Measurements from ENCODE around the gene SLC66A2.

Gene SLC66A2

GRCh38 chr18:79864006-79864725, 87.3 kb downstream of the SLC66A2 start:
- no peak for FAIRE-seq

- FAIRE-seq, result no peak
These were observed 88.1 kb downstream of the SLC66A2 start for GRCh38 chr18:79863161-79864005.

- FAIRE-seq, result no peak
These were observed 88.9 kb downstream of the SLC66A2 start for GRCh38 chr18:79862562-79862961.

GRCh38 chr18:79861687-79862086, 89.8 kb downstream of the SLC66A2 start:
- no peak for FAIRE-seq

- FAIRE-seq, result no peak
These were observed 92.1 kb downstream of the SLC66A2 start for GRCh38 chr18:79859314-79859713.

DNA sequence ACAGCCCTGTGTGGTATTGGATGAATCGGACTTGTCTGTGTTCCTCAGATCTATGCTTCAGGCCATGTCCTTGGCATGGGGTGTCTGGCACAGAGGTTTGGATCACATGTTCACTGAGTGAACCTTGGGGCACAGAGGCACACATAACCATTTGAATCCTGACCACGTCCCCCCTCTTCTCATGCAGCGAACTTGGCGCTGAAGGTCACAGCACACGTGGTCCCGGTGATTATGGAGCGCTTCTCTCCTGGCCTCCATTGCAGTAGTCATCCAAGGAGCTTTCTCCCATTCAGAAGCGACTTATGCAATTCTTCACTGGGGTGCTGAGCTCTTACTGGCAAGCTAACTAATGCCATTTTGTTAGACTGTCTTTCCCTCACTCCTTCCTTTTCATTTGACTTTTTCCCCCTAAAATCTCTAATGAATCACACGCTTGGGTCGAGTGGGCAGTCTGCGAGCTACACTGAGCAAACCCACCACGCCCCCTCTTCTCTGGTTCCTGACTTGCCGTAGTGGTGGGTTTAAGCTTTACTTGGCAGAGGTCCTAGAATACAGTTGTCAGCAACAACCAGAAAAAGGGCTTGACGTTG, 94.3 kb downstream of the SLC66A2 start:
- no peak for FAIRE-seq

DNA sequence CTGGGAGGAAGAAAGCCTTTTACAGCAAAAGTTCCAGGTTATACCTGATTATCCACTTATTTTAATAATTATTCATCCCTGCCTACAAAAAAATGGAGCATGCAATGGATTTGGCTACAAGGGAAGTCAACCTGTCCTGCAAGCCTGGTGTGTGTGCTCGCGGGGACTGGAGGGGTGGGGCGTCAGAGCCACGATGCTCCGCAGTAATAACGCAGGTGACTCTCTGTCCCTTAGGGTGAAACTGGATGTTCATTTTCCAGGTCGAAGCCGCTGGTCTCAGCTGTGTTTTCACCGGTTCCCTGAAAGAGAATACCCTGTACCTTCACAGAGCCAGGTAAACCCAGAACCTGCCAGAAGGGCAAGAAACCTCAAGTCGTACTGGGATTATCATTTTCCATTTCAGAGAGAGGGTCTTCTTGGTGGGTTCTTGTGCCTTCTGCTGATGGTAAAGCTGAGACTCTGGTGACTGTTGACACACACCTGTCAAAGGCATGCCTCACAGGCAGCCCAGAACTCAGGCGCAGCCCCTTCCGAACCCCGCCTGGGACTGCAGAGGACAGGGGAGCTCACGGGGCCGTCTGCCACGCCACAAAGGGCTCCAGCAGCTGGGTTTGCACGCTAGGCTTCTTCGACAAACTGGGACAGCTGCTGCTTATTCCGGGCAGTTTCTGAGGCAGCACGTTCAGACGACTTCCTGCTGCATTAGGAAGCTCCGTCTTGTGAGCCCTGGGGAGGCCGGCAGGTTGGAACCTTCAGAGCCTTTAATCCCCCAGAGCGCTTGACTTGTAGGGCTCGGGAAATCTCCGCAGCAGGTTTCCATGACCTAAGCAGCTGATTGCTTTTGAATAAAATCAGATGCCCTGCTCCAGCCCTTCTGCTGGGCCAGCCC, 95.1 kb downstream of the SLC66A2 start:
- no peak for FAIRE-seq

- no peak for FAIRE-seq
These were observed 96.1 kb downstream of the SLC66A2 start for GRCh38 chr18:79855147-79855933.

DNA sequence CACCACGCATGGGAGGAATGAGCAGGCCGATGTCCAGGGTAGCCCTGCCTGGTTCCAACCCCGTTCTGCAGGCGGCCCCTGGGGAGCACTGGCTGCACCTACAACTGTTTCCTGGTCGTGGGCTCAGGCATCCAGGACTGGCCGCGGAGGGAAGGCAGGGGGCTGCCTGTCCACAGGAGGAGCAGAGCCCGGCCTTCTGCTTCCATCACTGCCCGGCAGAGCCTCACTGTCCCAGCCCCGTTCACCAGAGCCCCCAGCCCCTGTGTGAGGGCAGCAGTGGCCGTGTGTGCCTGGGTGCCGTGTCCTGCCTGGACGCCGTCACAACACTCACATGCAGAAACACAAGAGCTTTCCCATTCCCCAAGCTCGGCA, 97.5 kb downstream of the SLC66A2 start:
- FAIRE-seq, result no peak

- no peak for FAIRE-seq
These were observed 98.0 kb downstream of the SLC66A2 start for GRCh38 chr18:79853303-79853992.

- no peak for FAIRE-seq
These were observed 98.7 kb downstream of the SLC66A2 start for GRCh38 chr18:79852561-79853302.

Data from islet of Langerhans (tissue), 1 donor.